ENCODE data around the gene SEPTIN5.
A peak's percentile ranks its signal among the peaks of the same experiment; 100 is the strongest.

The SEPTIN5 gene

DNA sequence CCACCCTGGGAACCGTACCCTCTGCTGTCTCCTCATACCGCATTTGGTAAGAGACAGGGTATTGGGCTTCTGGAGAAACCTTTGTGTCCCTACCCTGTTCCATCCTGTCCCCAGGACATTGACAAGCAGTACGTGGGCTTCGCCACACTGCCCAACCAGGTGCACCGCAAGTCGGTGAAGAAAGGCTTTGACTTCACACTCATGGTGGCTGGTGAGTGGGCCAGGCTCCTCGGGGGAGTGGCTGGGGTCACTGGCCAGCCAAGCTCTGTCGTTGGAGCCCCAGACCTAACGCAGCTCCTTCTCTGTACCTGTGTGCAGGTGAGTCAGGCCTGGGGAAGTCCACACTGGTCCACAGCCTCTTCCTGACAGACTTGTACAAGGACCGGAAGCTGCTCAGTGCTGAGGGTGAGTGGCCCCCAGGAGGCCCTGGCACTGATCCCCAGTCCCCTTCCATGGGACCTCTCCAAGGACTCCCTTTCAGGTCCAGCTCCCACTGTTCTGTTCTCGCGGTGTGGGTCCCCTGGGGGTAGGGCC lies 5.3 kb downstream of the SEPTIN5 start:
- H3K4ac ChIP-seq (ENCODE audit: low read depth, low read length) = no peak overlapping the region
- no peak overlapping the region for H2AK5ac ChIP-seq (ENCODE audit: low read length)
- H3K56ac ChIP-seq (ENCODE audit: low read length) = no peak overlapping the region
- peaks cover 9% of the 10 kb centered on the region for H3K4me1 ChIP-seq (ENCODE audit: control insufficient read depth, low read depth, low read length)
- no peak overlapping the region for H3K4me2 ChIP-seq (ENCODE audit: low read length)
- no peak overlapping the region for H3K9ac ChIP-seq (ENCODE audit: low read length)
- H3K18ac ChIP-seq (ENCODE audit: low read length) = no peak overlapping the region
- H3K23ac ChIP-seq (ENCODE audit: low read length) = no peak overlapping the region
- H3K4me3 ChIP-seq (ENCODE audit: low read length) = no peak overlapping the region
- H3K27me3 ChIP-seq (ENCODE audit: insufficient read depth, low read length, poor library complexity) = peaks cover 25% of the 10 kb centered on the region
- no peaks in the 10 kb centered on the region for H3K79me2 ChIP-seq (ENCODE audit: control insufficient read depth, insufficient read depth, low read length)
- H4K8ac ChIP-seq (ENCODE audit: low read depth, low read length) = no peak overlapping the region
- H2BK15ac ChIP-seq (replicated peaks; ENCODE audit: low read depth) = no peak overlapping the region
- no peak overlapping the region for H2BK120ac ChIP-seq (ENCODE audit: low read depth, low read length)
- no peak for DNase-seq
- no peak overlapping the region for H3K27ac ChIP-seq (ENCODE audit: low read depth, low read length)
- H3K36me3 ChIP-seq (ENCODE audit: control insufficient read depth, insufficient read depth, low read length) = no peaks in the 10 kb centered on the region
- H3K79me1 ChIP-seq (ENCODE audit: low read length) = no peaks in the 10 kb centered on the region
- H4K5ac ChIP-seq (ENCODE audit: low read length) = no peak overlapping the region
- WGBS (ENCODE audit: extremely low coverage, insufficient coverage, low lambda C conversion rate) = no CpG with 5 or more reads among the region's 12 CpGs
- H2BK5ac ChIP-seq (ENCODE audit: low read length) = no peak overlapping the region

DNA sequence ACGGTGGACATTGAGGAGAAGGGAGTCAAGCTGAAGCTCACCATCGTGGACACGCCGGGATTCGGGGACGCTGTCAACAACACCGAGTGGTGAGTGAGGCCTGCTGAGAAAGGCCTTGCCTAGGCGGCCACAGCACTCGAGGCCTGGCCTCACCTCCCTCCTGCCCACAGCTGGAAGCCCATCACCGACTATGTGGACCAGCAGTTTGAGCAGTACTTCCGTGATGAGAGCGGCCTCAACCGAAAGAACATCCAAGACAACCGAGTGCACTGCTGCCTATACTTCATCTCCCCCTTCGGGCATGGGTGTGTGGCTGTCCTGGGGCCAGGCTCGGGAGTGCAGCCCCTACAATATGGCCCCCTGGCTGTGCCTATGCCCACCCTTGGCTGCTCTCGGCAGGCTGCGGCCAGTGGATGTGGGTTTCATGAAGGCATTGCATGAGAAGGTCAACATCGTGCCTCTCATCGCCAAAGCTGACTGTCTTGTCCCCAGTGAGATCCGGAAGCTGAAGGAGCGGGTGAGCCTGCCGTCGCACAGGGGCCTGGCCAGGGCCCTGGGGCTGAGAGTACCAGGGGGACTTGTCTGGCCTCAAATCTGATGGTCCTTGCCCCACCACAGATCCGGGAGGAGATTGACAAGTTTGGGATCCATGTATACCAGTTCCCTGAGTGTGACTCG lies 6.0 kb downstream of the SEPTIN5 start:
- peaks cover 30% of the 10 kb centered on the region for H3K27me3 ChIP-seq (ENCODE audit: insufficient read depth, low read length, poor library complexity)

DNA sequence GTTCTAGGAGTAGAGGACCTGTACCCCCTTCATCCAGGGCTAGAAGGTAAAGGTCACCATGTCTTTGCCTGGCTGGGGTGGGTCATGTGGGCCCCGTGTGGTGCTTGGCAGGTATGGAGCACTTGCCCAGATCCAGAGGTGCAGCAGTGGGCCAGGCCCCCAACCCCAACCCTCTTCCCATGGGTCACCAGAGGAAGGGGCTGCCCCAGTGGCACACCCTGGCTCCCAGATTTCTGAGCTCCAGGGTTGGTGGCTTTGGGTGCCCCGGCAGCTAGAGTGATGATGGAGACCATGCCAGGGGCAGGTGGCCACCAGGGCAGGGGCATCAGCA lies 6.7 kb downstream of the SEPTIN5 start:
- no peaks in the 10 kb centered on the region for H3K79me2 ChIP-seq (ENCODE audit: control insufficient read depth, insufficient read depth, low read length)
- no peaks in the 10 kb centered on the region for H3K36me3 ChIP-seq (ENCODE audit: control insufficient read depth, insufficient read depth, low read length)
- no peak overlapping the region for H2BK15ac ChIP-seq (replicated peaks; ENCODE audit: low read depth)
- no peak overlapping the region for H3K9ac ChIP-seq (ENCODE audit: low read length)
- H4K5ac ChIP-seq (ENCODE audit: low read length) = no peak overlapping the region
- H3K4me1 ChIP-seq (ENCODE audit: control insufficient read depth, low read depth, low read length) = peaks cover 9% of the 10 kb centered on the region
- no peak overlapping the region for H3K56ac ChIP-seq (ENCODE audit: low read length)
- H3K18ac ChIP-seq (ENCODE audit: low read length) = no peak overlapping the region
- H3K4me3 ChIP-seq (ENCODE audit: low read length) = no peak overlapping the region
- H4K8ac ChIP-seq (ENCODE audit: low read depth, low read length) = no peak overlapping the region
- no peaks in the 10 kb centered on the region for H3K79me1 ChIP-seq (ENCODE audit: low read length)
- WGBS (ENCODE audit: extremely low coverage, insufficient coverage, low lambda C conversion rate) = no CpG with 5 or more reads among the region's 2 CpGs
- H3K4me2 ChIP-seq (ENCODE audit: low read length) = no peak overlapping the region
- no peak for DNase-seq
- no peak overlapping the region for H2AK5ac ChIP-seq (ENCODE audit: low read length)
- H2BK120ac ChIP-seq (ENCODE audit: low read depth, low read length) = no peak overlapping the region
- no peak overlapping the region for H3K23ac ChIP-seq (ENCODE audit: low read length)
- no peak overlapping the region for H2BK5ac ChIP-seq (ENCODE audit: low read length)
- H3K4ac ChIP-seq (ENCODE audit: low read depth, low read length) = no peak overlapping the region
- H3K27ac ChIP-seq (ENCODE audit: low read depth, low read length) = no peak overlapping the region
- peaks cover 30% of the 10 kb centered on the region for H3K27me3 ChIP-seq (ENCODE audit: insufficient read depth, low read length, poor library complexity)

More for the DNA sequence above, 6.0 kb downstream of the SEPTIN5 start:
- WGBS (ENCODE audit: extremely low coverage, insufficient coverage, low lambda C conversion rate) = no CpG with 5 or more reads among the region's 26 CpGs
- Histone ChIP-seq H3K9ac (ENCODE audit: low read length) (no peak overlapping the region), H3K27ac (ENCODE audit: low read depth, low read length) (no peak overlapping the region), H3K4ac (ENCODE audit: low read depth, low read length) (no peak overlapping the region), H3K79me2 (ENCODE audit: control insufficient read depth, insufficient read depth, low read length) (no peaks in the 10 kb centered on the region), H3K4me3 (ENCODE audit: low read length) (no peak overlapping the region), H4K8ac (ENCODE audit: low read depth, low read length) (no peak overlapping the region), H3K79me1 (ENCODE audit: low read length) (no peaks in the 10 kb centered on the region), H2BK5ac (ENCODE audit: low read length) (no peak overlapping the region), H2BK15ac (replicated peaks; ENCODE audit: low read depth) (no peak overlapping the region), H3K56ac (ENCODE audit: low read length) (no peak overlapping the region), H3K4me1 (ENCODE audit: control insufficient read depth, low read depth, low read length) (peaks cover 9% of the 10 kb centered on the region), H2AK5ac (ENCODE audit: low read length) (no peak overlapping the region), H3K36me3 (ENCODE audit: control insufficient read depth, insufficient read depth, low read length) (no peaks in the 10 kb centered on the region), H4K5ac (ENCODE audit: low read length) (no peak overlapping the region), H3K4me2 (ENCODE audit: low read length) (no peak overlapping the region), H3K18ac (ENCODE audit: low read length) (no peak overlapping the region), H3K23ac (ENCODE audit: low read length) (no peak overlapping the region), H2BK120ac (ENCODE audit: low read depth, low read length) (no peak overlapping the region)
- no peak for DNase-seq

DNA sequence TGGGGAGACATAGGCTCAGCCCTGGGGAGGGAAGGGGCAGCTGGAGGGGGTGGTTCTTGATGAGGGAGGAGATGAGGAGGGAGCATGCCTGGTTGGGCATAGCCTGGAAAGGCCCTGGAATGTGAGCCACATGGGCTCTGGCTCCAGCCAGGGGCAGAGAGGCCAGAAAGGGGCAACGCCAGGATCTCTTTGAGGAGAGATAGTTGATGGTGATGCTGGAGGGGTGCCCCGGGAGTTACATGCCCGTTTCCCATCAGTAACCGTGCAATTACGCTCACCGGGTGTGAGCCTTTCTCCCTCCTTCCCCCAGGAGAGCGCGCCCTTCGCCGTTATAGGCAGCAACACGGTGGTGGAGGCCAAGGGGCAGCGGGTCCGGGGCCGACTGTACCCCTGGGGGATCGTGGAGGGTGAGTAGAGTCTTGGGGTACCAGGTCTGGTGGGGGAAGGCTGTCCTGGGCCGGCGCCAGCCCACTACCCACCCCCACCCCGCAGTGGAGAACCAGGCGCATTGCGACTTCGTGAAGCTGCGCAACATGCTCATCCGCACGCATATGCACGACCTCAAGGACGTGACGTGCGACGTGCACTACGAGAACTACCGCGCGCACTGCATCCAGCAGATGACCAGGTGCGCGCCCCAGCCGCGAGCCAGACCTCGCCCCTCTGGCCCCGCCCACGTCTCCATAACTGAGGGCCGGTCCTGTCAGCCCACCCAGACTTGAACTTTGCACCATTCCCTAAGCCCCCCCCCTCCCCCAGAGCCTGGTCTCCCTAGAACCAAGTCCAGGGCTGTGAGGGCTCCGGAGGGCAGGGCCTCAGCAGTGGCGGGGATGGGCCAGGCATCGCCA lies 7.3 kb downstream of the SEPTIN5 start:
- no peak overlapping the region for H4K5ac ChIP-seq (ENCODE audit: low read length)
- peaks cover 9% of the 10 kb centered on the region for H3K4me1 ChIP-seq (ENCODE audit: control insufficient read depth, low read depth, low read length)
- H3K23ac ChIP-seq (ENCODE audit: low read length) = no peak overlapping the region
- H3K4me2 ChIP-seq (ENCODE audit: low read length) = peak overlapping the region; percentile 7
- WGBS (ENCODE audit: extremely low coverage, insufficient coverage, low lambda C conversion rate) = no CpG with 5 or more reads among the region's 44 CpGs
- H4K8ac ChIP-seq (ENCODE audit: low read depth, low read length) = no peak overlapping the region
- no peaks in the 10 kb centered on the region for H3K79me2 ChIP-seq (ENCODE audit: control insufficient read depth, insufficient read depth, low read length)
- H2BK15ac ChIP-seq (replicated peaks; ENCODE audit: low read depth) = no peak overlapping the region
- H3K79me1 ChIP-seq (ENCODE audit: low read length) = no peaks in the 10 kb centered on the region
- H3K18ac ChIP-seq (ENCODE audit: low read length) = no peak overlapping the region
- no peak overlapping the region for H3K4ac ChIP-seq (ENCODE audit: low read depth, low read length)
- no peak overlapping the region for H2BK5ac ChIP-seq (ENCODE audit: low read length)
- no peak overlapping the region for H2AK5ac ChIP-seq (ENCODE audit: low read length)
- no peaks in the 10 kb centered on the region for H3K36me3 ChIP-seq (ENCODE audit: control insufficient read depth, insufficient read depth, low read length)
- H3K4me3 ChIP-seq (ENCODE audit: low read length) = no peak overlapping the region
- no peak overlapping the region for H2BK120ac ChIP-seq (ENCODE audit: low read depth, low read length)
- H3K27ac ChIP-seq (ENCODE audit: low read depth, low read length) = no peak overlapping the region
- DNase-seq = no peak
- peak overlapping the region; percentile 34 for H3K56ac ChIP-seq (ENCODE audit: low read length)
- H3K27me3 ChIP-seq (ENCODE audit: insufficient read depth, low read length, poor library complexity) = peaks cover 30% of the 10 kb centered on the region
- H3K9ac ChIP-seq (ENCODE audit: low read length) = no peak overlapping the region

DNA sequence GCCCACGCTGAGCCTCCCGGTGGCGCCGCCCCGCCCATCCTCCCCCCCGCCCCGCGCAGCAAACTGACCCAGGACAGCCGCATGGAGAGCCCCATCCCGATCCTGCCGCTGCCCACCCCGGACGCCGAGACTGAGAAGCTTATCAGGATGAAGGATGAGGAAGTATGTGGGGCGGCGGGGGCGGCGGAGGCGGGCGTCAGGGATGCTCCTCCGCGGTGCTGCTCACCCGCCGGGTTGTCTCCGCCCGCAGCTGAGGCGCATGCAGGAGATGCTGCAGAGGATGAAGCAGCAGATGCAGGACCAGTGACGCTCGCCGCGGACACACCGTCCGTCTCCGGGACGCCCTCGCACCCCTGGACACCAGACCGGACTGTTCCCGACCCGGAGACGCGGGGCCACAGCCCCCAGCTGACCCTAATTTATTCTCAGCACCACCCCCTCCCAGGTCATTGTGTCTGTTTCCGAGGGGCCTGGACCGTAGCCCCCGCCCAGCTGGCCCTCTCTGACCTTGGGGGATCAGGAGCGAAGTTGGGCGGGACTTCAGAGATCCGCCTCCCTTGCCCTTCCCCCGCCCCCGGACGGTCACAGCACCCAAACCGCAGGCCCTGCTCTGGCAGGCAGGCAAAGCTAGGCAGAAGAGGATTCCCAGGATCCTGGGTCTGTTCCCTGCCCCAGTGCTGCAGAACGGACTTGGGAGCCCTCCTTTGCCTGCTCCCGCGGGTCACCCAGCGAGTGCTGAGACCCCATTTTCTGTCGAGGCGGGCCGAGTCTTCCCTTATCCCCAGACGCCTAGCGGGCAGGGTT lies 8.1 kb downstream of the SEPTIN5 start:
- no peaks in the 10 kb centered on the region for H3K79me1 ChIP-seq (ENCODE audit: low read length)
- H4K5ac ChIP-seq (ENCODE audit: low read length) = no peak overlapping the region
- H3K4me2 ChIP-seq (ENCODE audit: low read length) = peak overlapping the region; percentile 17
- H3K23ac ChIP-seq (ENCODE audit: low read length) = no peak overlapping the region
- no peak overlapping the region for H4K8ac ChIP-seq (ENCODE audit: low read depth, low read length)
- H3K27me3 ChIP-seq (ENCODE audit: insufficient read depth, low read length, poor library complexity) = peaks cover 30% of the 10 kb centered on the region
- H2BK15ac ChIP-seq (replicated peaks; ENCODE audit: low read depth) = no peak overlapping the region
- H3K4ac ChIP-seq (ENCODE audit: low read depth, low read length) = no peak overlapping the region
- no peak overlapping the region for H3K18ac ChIP-seq (ENCODE audit: low read length)
- H3K79me2 ChIP-seq (ENCODE audit: control insufficient read depth, insufficient read depth, low read length) = no peaks in the 10 kb centered on the region
- H2BK120ac ChIP-seq (ENCODE audit: low read depth, low read length) = no peak overlapping the region
- no peak overlapping the region for H3K27ac ChIP-seq (ENCODE audit: low read depth, low read length)
- peaks cover 9% of the 10 kb centered on the region for H3K4me1 ChIP-seq (ENCODE audit: control insufficient read depth, low read depth, low read length)
- H3K9ac ChIP-seq (ENCODE audit: low read length) = peak overlapping the region; percentile 45
- no peak overlapping the region for H2BK5ac ChIP-seq (ENCODE audit: low read length)
- H3K56ac ChIP-seq (ENCODE audit: low read length) = no peak overlapping the region
- H3K36me3 ChIP-seq (ENCODE audit: control insufficient read depth, insufficient read depth, low read length) = no peaks in the 10 kb centered on the region
- no peak overlapping the region for H3K4me3 ChIP-seq (ENCODE audit: low read length)
- DNase-seq = no peak
- no peak overlapping the region for H2AK5ac ChIP-seq (ENCODE audit: low read length)
- no CpG with 5 or more reads among the region's 60 CpGs for WGBS (ENCODE audit: extremely low coverage, insufficient coverage, low lambda C conversion rate)

Measured in mesendoderm (in vitro differentiated cells).